IMR-90 (cell line): ENCODE data around the gene PDLIM5. TPM values are rescaled to one million over a fixed set of nuclear protein-coding genes. Genes with fewer than 3 reads are reported as not detected.

Source experiments
- ATAC-seq: fragments of 200-7000 bp; cut with Tn5 transposase; 2 replicates; pipeline ENCODE4 v1.9.1; 2020; ENCODE audit warnings: low read depth, mild to moderate bottlenecking, moderate library complexity
- BruUV-seq: library from RNA; stranded (reverse); fragments of 400-500 nt; replicated peaks from 2 replicates; lab custom pipeline; 2021; lab: Mats Ljungman, UMichigan
- CTCF ChIA-PET: fragments of 300-600 bp; formaldehyde crosslinking; extraction: SDS; loops from one replicate; lab custom pipeline; 2021; ENCODE audit warnings: antibody characterized with exemption; lab: Yijun Ruan, JAX
- POLR2A ChIA-PET: fragments of 300-600 bp; sonication (Branson Sonifier 250); formaldehyde crosslinking; loops from one replicate; lab custom pipeline; 2022; ENCODE audit warnings: antibody characterized with exemption; ENCODE audit not compliant: unreplicated experiment; lab: Charles Lee
- DNase-seq: peaks from one replicate; pipeline ENCODE4 v3.0.0; 2013
- H2AFZ ChIP-seq: replicated peaks from 2 replicates; pipeline ENCODE3; 2013; ENCODE audit warnings: low read length, mild to moderate bottlenecking; ENCODE audit not compliant: poor library complexity
- H2AK5ac ChIP-seq: 2 replicates; pipeline ENCODE4 v1.6.1; 2013; ENCODE audit warnings: low read depth, low read length, inconsistent platforms
- H2AK9ac ChIP-seq: replicated peaks from 2 replicates; pipeline ENCODE3; 2013; ENCODE audit warnings: mild to moderate bottlenecking, low read depth, low read length, moderate library complexity; ENCODE audit not compliant: poor library complexity
- H2BK120ac ChIP-seq: 2 replicates; pipeline ENCODE4 v1.6.1; 2013; ENCODE audit warnings: low read depth, low read length, inconsistent platforms
- H2BK15ac ChIP-seq: 3 replicates; pipeline ENCODE4 v1.6.1; 2013; ENCODE audit warnings: low read depth, low read length, inconsistent platforms
- H2BK20ac ChIP-seq: 2 replicates; pipeline ENCODE4 v1.6.1; 2013; ENCODE audit warnings: low read depth, mild to moderate bottlenecking, inconsistent platforms, low read length, moderate library complexity
- H2BK5ac ChIP-seq: 2 replicates; pipeline ENCODE4 v1.6.1; 2013; ENCODE audit warnings: mild to moderate bottlenecking, low read depth, low read length, inconsistent platforms; ENCODE audit not compliant: poor library complexity, severe bottlenecking
- H3K14ac ChIP-seq: replicated peaks from 2 replicates; pipeline ENCODE4 v1.6.1; 2013; ENCODE audit warnings: low read depth, low read length, inconsistent platforms
- H3K18ac ChIP-seq: 2 replicates; pipeline ENCODE4 v1.6.1; 2013; ENCODE audit warnings: low read depth, low read length, control low read depth
- H3K23ac ChIP-seq: 2 replicates; pipeline ENCODE4 v1.6.1; 2013; ENCODE audit warnings: low read depth, low read length, inconsistent platforms
- H3K27ac ChIP-seq: 2 replicates; pipeline ENCODE4 v1.5.1; 2013; ENCODE audit warnings: mild to moderate bottlenecking, control low read depth, low read length; ENCODE audit not compliant: insufficient read depth
- H3K27me3 ChIP-seq: 2 replicates; pipeline ENCODE4 v1.6.1; 2013; ENCODE audit warnings: low read length; ENCODE audit not compliant: control insufficient read depth, insufficient read depth
- H3K36me3 ChIP-seq: 2 replicates; pipeline ENCODE4 v1.6.1; 2013; ENCODE audit warnings: low read length, mixed read lengths; ENCODE audit not compliant: control insufficient read depth, insufficient read depth
- H3K4ac ChIP-seq: 2 replicates; pipeline ENCODE4 v1.6.1; 2013; ENCODE audit warnings: low read depth, low read length, inconsistent platforms
- H3K4me1 ChIP-seq: 2 replicates; pipeline ENCODE4 v1.6.1; 2013; ENCODE audit warnings: low read length, mixed read lengths; ENCODE audit not compliant: control insufficient read depth, insufficient read depth
- H3K4me2 ChIP-seq: 2 replicates; pipeline ENCODE4 v1.6.1; 2013; ENCODE audit warnings: low read depth, mild to moderate bottlenecking, control low read depth, low read length, moderate library complexity
- H3K4me3 ChIP-seq: 2 replicates; pipeline ENCODE4 v1.5.1; 2013; ENCODE audit warnings: low read depth, mild to moderate bottlenecking, control low read depth, low read length, moderate library complexity; ENCODE audit not compliant: insufficient read depth
- H3K56ac ChIP-seq: 2 replicates; pipeline ENCODE4 v1.6.1; 2013; ENCODE audit warnings: low read length, inconsistent platforms; ENCODE audit not compliant: insufficient read depth; ENCODE audit errors: extremely low read depth
- H3K79me1 ChIP-seq, 2 experiments: 2 replicates each; pipeline ENCODE4 v1.6.1; 2013; ENCODE audit warnings: low read length in 2 of 2, inconsistent platforms in 1 of 2, low read depth in 1 of 2
- H3K9ac ChIP-seq: 2 replicates; pipeline ENCODE4 v1.6.1; 2013; ENCODE audit warnings: low read depth, low read length, control low read depth
- H3K9me1 ChIP-seq: 2 replicates; pipeline ENCODE4 v1.6.1; 2013; ENCODE audit warnings: low read length, inconsistent platforms; ENCODE audit not compliant: insufficient read depth
- H3K9me3 ChIP-seq: 2 replicates; pipeline ENCODE4 v1.6.1; 2013; ENCODE audit warnings: low read length; ENCODE audit not compliant: control insufficient read depth, insufficient read depth
- H4K20me1 ChIP-seq: 2 replicates; pipeline ENCODE4 v1.6.1; 2013; ENCODE audit warnings: low read length, inconsistent platforms; ENCODE audit not compliant: insufficient read depth
- H4K5ac ChIP-seq: 2 replicates; pipeline ENCODE4 v1.6.1; 2013; ENCODE audit warnings: mild to moderate bottlenecking, low read depth, low read length, control low read depth
- H4K8ac ChIP-seq, 2 experiments: 2 replicates each; pipeline ENCODE4 v1.6.1; 2013; ENCODE audit warnings: low read depth in 2 of 2, low read length in 2 of 2, control low read depth in 1 of 2, inconsistent platforms in 1 of 2
- H4K91ac ChIP-seq: 2 replicates; pipeline ENCODE4 v1.6.1; 2013; ENCODE audit warnings: low read depth, low read length, inconsistent platforms; ENCODE audit not compliant: insufficient read depth
- CEBPB ChIP-seq: IDR thresholded peaks from 2 replicates; pipeline ENCODE4 v1.6.1; 2012; ENCODE audit warnings: low read depth, low read length, improper control_type of control experiment
- CHD1 ChIP-seq: IDR thresholded peaks from 2 replicates; pipeline ENCODE4 v1.6.1; 2012; ENCODE audit warnings: low read depth, low read length, improper control_type of control experiment
- FOS ChIP-seq: fragments of 150-350 bp; IDR thresholded peaks from 2 replicates; pipeline ENCODE4 v1.6.1; 2016; ENCODE audit warnings: low read depth, low read length
- MAZ ChIP-seq: IDR thresholded peaks from 2 replicates; pipeline ENCODE4 v1.6.1; 2012; ENCODE audit warnings: low read depth, mild to moderate bottlenecking, low read length, improper control_type of control experiment, moderate library complexity, borderline replicate concordance
- MXI1 ChIP-seq: IDR thresholded peaks from 2 replicates; pipeline ENCODE4 v1.6.1; 2012; ENCODE audit warnings: low read depth, mild to moderate bottlenecking, low read length, moderate library complexity, borderline replicate concordance
- NFE2L2 ChIP-seq: fragments of 150-350 bp; IDR thresholded peaks from 2 replicates; pipeline ENCODE4 v1.6.1; 2016; ENCODE audit warnings: low read depth, mild to moderate bottlenecking, low read length
- POLR2A ChIP-seq: IDR thresholded peaks from 2 replicates; pipeline ENCODE4 v1.6.1; 2012; ENCODE audit warnings: mild to moderate bottlenecking, low read depth, low read length
- RAD21 ChIP-seq: IDR thresholded peaks from 2 replicates; pipeline ENCODE4 v1.6.1; 2012; ENCODE audit warnings: low read length, improper control_type of control experiment
- RFX5 ChIP-seq: IDR thresholded peaks from 2 replicates; pipeline ENCODE4 v1.8.0; 2012; ENCODE audit warnings: low read depth, mild to moderate bottlenecking, low read length, moderate library complexity
- WGBS, 2 experiments: methylation state at CpG; one replicate each; pipeline versions ENCODE4 v1.1.5 to v1.1.7; 2013; ENCODE audit warnings: missing lambda C conversion rate in 2 of 2; ENCODE audit not compliant: insufficient read length in 1 of 2; ENCODE audit errors: extremely low coverage in 2 of 2; 5-methylcytosine and 5-hydroxymethylcytosine counted together
- dilution Hi-C: fragments of 300-500 bp; cut with HindIII; formaldehyde crosslinking; loops from one replicate; pipeline ENCODE4 v1.14.3; 2018; ENCODE audit warnings: low sequenced_read_pairs; ENCODE audit not compliant: unreplicated experiment
- in situ Hi-C: fragments of 300-500 bp; cut with MboI; formaldehyde crosslinking; loops from 3 replicates; pipeline ENCODE4 v1.14.3; 2019; ENCODE audit warnings: low sequenced_read_pairs, inconsistent platforms, mixed read lengths
- intact Hi-C: fragments of 100-400 bp; cut with micrococcal nuclease; formaldehyde crosslinking; loops from 2 replicates; pipeline ENCODE4 v1.10.0; 2022
- polyA plus RNA-seq, 3 experiments: library from polyadenylated mRNA; depleted of rRNA; stranded (reverse); fragments of >200 nt; gene quantifications; 2 replicates each; pipeline ENCODE4 v1.2.3, GENCODE V29; 2012; ENCODE audit warnings: low replicate concordance in 1 of 3
- total RNA-seq: library from RNA; depleted of rRNA; stranded (reverse); fragments of >200 nt; gene quantifications from 2 replicates; pipeline ENCODE4 v1.2.3, GENCODE V29; 2012
- TF ChIP-seq, protein P1 (sequence below): fragments of 150-350 bp; IDR thresholded peaks from 2 replicates; pipeline ENCODE4 v1.6.1; 2017; ENCODE audit warnings: mild to moderate bottlenecking, antibody characterized with exemption, low read length, low read depth
- TF ChIP-seq, protein P2 (sequence below): fragments of 150-350 bp; IDR thresholded peaks from 2 replicates; pipeline ENCODE4 v1.6.1; 2016; ENCODE audit warnings: low read depth, mild to moderate bottlenecking, low read length, moderate library complexity, borderline replicate concordance
- TF ChIP-seq, protein P3 (sequence below): conservative IDR thresholded peaks from 2 replicates; pipeline ENCODE4 v1.5.1; 2012; ENCODE audit warnings: mild to moderate bottlenecking, low read depth, low read length, improper control_type of control experiment

The PDLIM5 gene
- total and polyA plus RNA-seq, 2 of the 4 experiments (the other 2 are of a cell fraction): 96.5 to 188 TPM

DNA sequence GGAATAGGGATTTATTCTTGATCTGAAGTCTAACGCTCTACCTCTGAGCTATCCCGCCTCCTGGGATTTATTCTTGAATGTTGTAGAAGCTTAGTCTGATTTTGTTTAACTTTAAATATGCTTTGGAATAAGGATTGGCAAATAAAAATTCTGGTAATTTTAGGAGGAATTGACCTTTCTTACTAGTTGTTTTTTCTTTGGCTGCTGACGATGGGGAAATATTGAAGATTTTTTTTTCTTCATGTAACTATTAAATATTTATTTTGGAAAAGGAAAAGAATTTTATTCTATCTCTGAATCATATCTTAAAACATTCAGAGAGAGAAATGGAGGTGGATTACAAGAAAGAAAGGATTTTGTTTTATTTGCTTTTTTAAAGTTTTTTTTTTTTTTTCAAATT lies 122.9 kb downstream of the PDLIM5 start:
- Histone ChIP-seq H3K27me3 (no peaks in the 10 kb centered on the region), H3K56ac (no peak overlapping the region), H3K9me3 (no peaks in the 10 kb centered on the region), H3K4ac (no peak overlapping the region), H2BK5ac (peak overlapping the region; percentile 64), H3K9me1 (peaks cover 7% of the 10 kb centered on the region), H3K27ac (peak overlapping the region; percentile 67; the same call in 1 of the 2 replicates), H3K18ac (no peak overlapping the region; the same call in 1 of the 2 replicates), H3K36me3 (peaks cover 4% of the 10 kb centered on the region), H4K8ac (no peak overlapping the region), H3K4me3 (no peak overlapping the region), H2BK15ac (no peak overlapping the region), H3K79me1 (peaks cover 20 to 37% of the 10 kb centered on the region in 2 experiments), H3K23ac (no peak overlapping the region; the same call in 1 of the 2 replicates), H3K4me1 (peaks cover 16% of the 10 kb centered on the region), H3K4me2 (peak overlapping the region; percentile 58; the same call in 1 of the 2 replicates), H4K20me1 (peaks cover 3% of the 10 kb centered on the region; the same call in 1 of the 2 replicates), H2AK9ac (no peak overlapping the region), H2BK20ac (no peak overlapping the region), H2AFZ (no peak overlapping the region), H3K9ac (no peak overlapping the region), H2AK5ac (no peak overlapping the region), H4K5ac (no peak overlapping the region), H3K14ac (no peak overlapping the region), H4K91ac (no peak overlapping the region), H2BK120ac (no peak overlapping the region)
- BruUV-seq: no TSS peak
- in situ Hi-C loops (loop anchor here (25.0 kb wide), 1 partner anchor 762 kb away; no protein-coding TSS in a partner anchor), dilution Hi-C loops (no loop called here), intact Hi-C loops (loop anchor here (5.0 kb wide), 2 partner anchors 122 to 167 kb away; partner anchors contain the start of gene PDLIM5)
- TF ChIP-seq MXI1: no peak
- TF ChIP-seq RFX5: no peak
- TF ChIP-seq, protein P1, sequence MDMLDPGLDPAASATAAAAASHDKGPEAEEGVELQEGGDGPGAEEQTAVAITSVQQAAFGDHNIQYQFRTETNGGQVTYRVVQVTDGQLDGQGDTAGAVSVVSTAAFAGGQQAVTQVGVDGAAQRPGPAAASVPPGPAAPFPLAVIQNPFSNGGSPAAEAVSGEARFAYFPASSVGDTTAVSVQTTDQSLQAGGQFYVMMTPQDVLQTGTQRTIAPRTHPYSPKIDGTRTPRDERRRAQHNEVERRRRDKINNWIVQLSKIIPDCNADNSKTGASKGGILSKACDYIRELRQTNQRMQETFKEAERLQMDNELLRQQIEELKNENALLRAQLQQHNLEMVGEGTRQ: no peak
- TF ChIP-seq RAD21: no peak
- no peak for TF ChIP-seq NFE2L2
- no peak for TF ChIP-seq MAZ
- no peak for TF ChIP-seq POLR2A
- TF ChIP-seq, protein P2, sequence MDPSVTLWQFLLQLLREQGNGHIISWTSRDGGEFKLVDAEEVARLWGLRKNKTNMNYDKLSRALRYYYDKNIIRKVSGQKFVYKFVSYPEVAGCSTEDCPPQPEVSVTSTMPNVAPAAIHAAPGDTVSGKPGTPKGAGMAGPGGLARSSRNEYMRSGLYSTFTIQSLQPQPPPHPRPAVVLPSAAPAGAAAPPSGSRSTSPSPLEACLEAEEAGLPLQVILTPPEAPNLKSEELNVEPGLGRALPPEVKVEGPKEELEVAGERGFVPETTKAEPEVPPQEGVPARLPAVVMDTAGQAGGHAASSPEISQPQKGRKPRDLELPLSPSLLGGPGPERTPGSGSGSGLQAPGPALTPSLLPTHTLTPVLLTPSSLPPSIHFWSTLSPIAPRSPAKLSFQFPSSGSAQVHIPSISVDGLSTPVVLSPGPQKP: no peak
- TF ChIP-seq, protein P3, sequence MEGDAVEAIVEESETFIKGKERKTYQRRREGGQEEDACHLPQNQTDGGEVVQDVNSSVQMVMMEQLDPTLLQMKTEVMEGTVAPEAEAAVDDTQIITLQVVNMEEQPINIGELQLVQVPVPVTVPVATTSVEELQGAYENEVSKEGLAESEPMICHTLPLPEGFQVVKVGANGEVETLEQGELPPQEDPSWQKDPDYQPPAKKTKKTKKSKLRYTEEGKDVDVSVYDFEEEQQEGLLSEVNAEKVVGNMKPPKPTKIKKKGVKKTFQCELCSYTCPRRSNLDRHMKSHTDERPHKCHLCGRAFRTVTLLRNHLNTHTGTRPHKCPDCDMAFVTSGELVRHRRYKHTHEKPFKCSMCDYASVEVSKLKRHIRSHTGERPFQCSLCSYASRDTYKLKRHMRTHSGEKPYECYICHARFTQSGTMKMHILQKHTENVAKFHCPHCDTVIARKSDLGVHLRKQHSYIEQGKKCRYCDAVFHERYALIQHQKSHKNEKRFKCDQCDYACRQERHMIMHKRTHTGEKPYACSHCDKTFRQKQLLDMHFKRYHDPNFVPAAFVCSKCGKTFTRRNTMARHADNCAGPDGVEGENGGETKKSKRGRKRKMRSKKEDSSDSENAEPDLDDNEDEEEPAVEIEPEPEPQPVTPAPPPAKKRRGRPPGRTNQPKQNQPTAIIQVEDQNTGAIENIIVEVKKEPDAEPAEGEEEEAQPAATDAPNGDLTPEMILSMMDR: no peak
- TF ChIP-seq CHD1: no peak
- no peak for TF ChIP-seq CEBPB
- no peak for TF ChIP-seq FOS
- ChIA-PET POLR2A (no interaction called here), CTCF (interaction anchor here (0.6 kb wide), 1 partner anchor 111 kb away, joined by 4 read pairs; no protein-coding TSS in a partner anchor)
- ATAC-seq (no peak), DNase-seq (peak; percentile 24)
- WGBS, 2 experiments: no CpG with 5 or more reads among the region's 3 CpGs
